Measurements from ENCODE around the gene ACOT13.

DNA sequence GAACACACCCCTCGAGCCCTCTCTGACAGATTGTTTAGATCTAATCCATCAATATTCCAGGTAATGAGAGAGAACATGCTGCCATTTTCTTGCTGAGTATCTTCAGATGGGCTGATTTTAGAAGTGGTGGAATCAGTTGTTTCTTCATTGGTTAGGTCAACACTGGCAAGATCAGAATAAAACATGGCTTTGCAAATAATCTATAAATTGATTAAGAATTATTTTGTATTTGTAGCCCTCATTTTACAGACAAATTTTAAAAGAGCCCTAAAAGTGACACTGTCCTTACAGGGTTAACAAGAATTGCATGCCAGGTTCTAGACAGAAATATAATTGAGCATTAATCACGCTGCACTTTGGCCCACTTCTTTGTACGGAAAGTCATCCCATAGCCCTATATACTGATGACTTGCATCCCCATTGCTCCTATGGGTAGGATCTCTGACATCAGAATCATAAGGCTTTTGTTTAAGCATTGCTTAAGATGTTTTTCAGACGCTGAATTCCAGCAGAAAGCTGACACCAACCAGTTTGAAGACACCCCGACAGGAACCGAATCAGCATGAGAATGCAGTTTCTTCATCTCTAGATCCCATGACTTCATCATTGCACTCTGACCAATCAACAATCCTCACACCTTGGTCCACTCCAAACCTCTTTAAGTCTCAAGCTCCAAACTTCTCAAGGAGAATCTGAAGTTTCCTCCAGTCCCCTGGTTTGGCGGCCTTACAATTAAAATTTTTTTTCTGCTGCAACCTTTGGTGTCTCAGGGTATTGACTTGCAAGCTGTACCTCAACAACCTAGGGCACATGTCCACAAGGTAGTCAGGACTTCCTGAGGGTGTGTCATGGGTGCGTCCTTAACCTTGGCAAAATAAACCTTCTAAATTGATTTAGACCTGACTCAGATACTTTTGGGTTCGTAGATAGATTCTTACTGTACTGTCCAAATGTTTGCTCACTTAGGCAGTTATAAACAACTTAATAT, 8.0 kb upstream of the ACOT13 start:
- TF ChIP-seq, protein P1, sequence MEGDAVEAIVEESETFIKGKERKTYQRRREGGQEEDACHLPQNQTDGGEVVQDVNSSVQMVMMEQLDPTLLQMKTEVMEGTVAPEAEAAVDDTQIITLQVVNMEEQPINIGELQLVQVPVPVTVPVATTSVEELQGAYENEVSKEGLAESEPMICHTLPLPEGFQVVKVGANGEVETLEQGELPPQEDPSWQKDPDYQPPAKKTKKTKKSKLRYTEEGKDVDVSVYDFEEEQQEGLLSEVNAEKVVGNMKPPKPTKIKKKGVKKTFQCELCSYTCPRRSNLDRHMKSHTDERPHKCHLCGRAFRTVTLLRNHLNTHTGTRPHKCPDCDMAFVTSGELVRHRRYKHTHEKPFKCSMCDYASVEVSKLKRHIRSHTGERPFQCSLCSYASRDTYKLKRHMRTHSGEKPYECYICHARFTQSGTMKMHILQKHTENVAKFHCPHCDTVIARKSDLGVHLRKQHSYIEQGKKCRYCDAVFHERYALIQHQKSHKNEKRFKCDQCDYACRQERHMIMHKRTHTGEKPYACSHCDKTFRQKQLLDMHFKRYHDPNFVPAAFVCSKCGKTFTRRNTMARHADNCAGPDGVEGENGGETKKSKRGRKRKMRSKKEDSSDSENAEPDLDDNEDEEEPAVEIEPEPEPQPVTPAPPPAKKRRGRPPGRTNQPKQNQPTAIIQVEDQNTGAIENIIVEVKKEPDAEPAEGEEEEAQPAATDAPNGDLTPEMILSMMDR (IDR thresholded peaks at IDR 0.05), result no peak
- TF ChIP-seq POLR2A (IDR thresholded peaks at IDR 0.05), result no peak
